IMR-90 (cell line): ENCODE measurements around the gene TMEM184B. TPM values are rescaled to one million over a fixed set of nuclear protein-coding genes. Genes with fewer than 3 reads are reported as not detected.

Experiments used
- ATAC-seq: fragments of 200-7000 bp; cut with Tn5 transposase; 2 replicates; pipeline ENCODE4 v1.9.1; 2020; ENCODE audit warnings: low read depth, mild to moderate bottlenecking, moderate library complexity
- BruUV-seq: library from RNA; stranded (reverse); fragments of 400-500 nt; replicated peaks from 2 replicates; lab custom pipeline; 2021; lab: Mats Ljungman, UMichigan
- CTCF ChIA-PET: fragments of 300-600 bp; formaldehyde crosslinking; extraction: SDS; loops from one replicate; lab custom pipeline; 2021; ENCODE audit warnings: antibody characterized with exemption; lab: Yijun Ruan, JAX
- POLR2A ChIA-PET: fragments of 300-600 bp; sonication (Branson Sonifier 250); formaldehyde crosslinking; loops from one replicate; lab custom pipeline; 2022; ENCODE audit warnings: antibody characterized with exemption; ENCODE audit not compliant: unreplicated experiment; lab: Charles Lee
- DNase-seq: peaks from one replicate; pipeline ENCODE4 v3.0.0; 2013
- H2AFZ ChIP-seq: replicated peaks from 2 replicates; pipeline ENCODE3; 2013; ENCODE audit warnings: low read length, mild to moderate bottlenecking; ENCODE audit not compliant: poor library complexity
- H2AK5ac ChIP-seq: 2 replicates; pipeline ENCODE4 v1.6.1; 2013; ENCODE audit warnings: low read depth, low read length, inconsistent platforms
- H2AK9ac ChIP-seq: replicated peaks from 2 replicates; pipeline ENCODE3; 2013; ENCODE audit warnings: mild to moderate bottlenecking, low read depth, low read length, moderate library complexity; ENCODE audit not compliant: poor library complexity
- H2BK120ac ChIP-seq: 2 replicates; pipeline ENCODE4 v1.6.1; 2013; ENCODE audit warnings: low read depth, low read length, inconsistent platforms
- H2BK15ac ChIP-seq: 3 replicates; pipeline ENCODE4 v1.6.1; 2013; ENCODE audit warnings: low read depth, low read length, inconsistent platforms
- H2BK20ac ChIP-seq: 2 replicates; pipeline ENCODE4 v1.6.1; 2013; ENCODE audit warnings: low read depth, mild to moderate bottlenecking, inconsistent platforms, low read length, moderate library complexity
- H2BK5ac ChIP-seq: 2 replicates; pipeline ENCODE4 v1.6.1; 2013; ENCODE audit warnings: mild to moderate bottlenecking, low read depth, low read length, inconsistent platforms; ENCODE audit not compliant: poor library complexity, severe bottlenecking
- H3K14ac ChIP-seq: replicated peaks from 2 replicates; pipeline ENCODE4 v1.6.1; 2013; ENCODE audit warnings: low read depth, low read length, inconsistent platforms
- H3K18ac ChIP-seq: 2 replicates; pipeline ENCODE4 v1.6.1; 2013; ENCODE audit warnings: low read depth, low read length, control low read depth
- H3K23ac ChIP-seq: 2 replicates; pipeline ENCODE4 v1.6.1; 2013; ENCODE audit warnings: low read depth, low read length, inconsistent platforms
- H3K27ac ChIP-seq: 2 replicates; pipeline ENCODE4 v1.5.1; 2013; ENCODE audit warnings: mild to moderate bottlenecking, control low read depth, low read length; ENCODE audit not compliant: insufficient read depth
- H3K27me3 ChIP-seq: 2 replicates; pipeline ENCODE4 v1.6.1; 2013; ENCODE audit warnings: low read length; ENCODE audit not compliant: control insufficient read depth, insufficient read depth
- H3K36me3 ChIP-seq: 2 replicates; pipeline ENCODE4 v1.6.1; 2013; ENCODE audit warnings: low read length, mixed read lengths; ENCODE audit not compliant: control insufficient read depth, insufficient read depth
- H3K4ac ChIP-seq: 2 replicates; pipeline ENCODE4 v1.6.1; 2013; ENCODE audit warnings: low read depth, low read length, inconsistent platforms
- H3K4me1 ChIP-seq: 2 replicates; pipeline ENCODE4 v1.6.1; 2013; ENCODE audit warnings: low read length, mixed read lengths; ENCODE audit not compliant: control insufficient read depth, insufficient read depth
- H3K4me2 ChIP-seq: 2 replicates; pipeline ENCODE4 v1.6.1; 2013; ENCODE audit warnings: low read depth, mild to moderate bottlenecking, control low read depth, low read length, moderate library complexity
- H3K4me3 ChIP-seq: 2 replicates; pipeline ENCODE4 v1.5.1; 2013; ENCODE audit warnings: low read depth, mild to moderate bottlenecking, control low read depth, low read length, moderate library complexity; ENCODE audit not compliant: insufficient read depth
- H3K56ac ChIP-seq: 2 replicates; pipeline ENCODE4 v1.6.1; 2013; ENCODE audit warnings: low read length, inconsistent platforms; ENCODE audit not compliant: insufficient read depth; ENCODE audit errors: extremely low read depth
- H3K79me1 ChIP-seq, 2 experiments: 2 replicates each; pipeline ENCODE4 v1.6.1; 2013; ENCODE audit warnings: low read length in 2 of 2, inconsistent platforms in 1 of 2, low read depth in 1 of 2
- H3K9ac ChIP-seq: 2 replicates; pipeline ENCODE4 v1.6.1; 2013; ENCODE audit warnings: low read depth, low read length, control low read depth
- H3K9me1 ChIP-seq: 2 replicates; pipeline ENCODE4 v1.6.1; 2013; ENCODE audit warnings: low read length, inconsistent platforms; ENCODE audit not compliant: insufficient read depth
- H3K9me3 ChIP-seq: 2 replicates; pipeline ENCODE4 v1.6.1; 2013; ENCODE audit warnings: low read length; ENCODE audit not compliant: control insufficient read depth, insufficient read depth
- H4K20me1 ChIP-seq: 2 replicates; pipeline ENCODE4 v1.6.1; 2013; ENCODE audit warnings: low read length, inconsistent platforms; ENCODE audit not compliant: insufficient read depth
- H4K5ac ChIP-seq: 2 replicates; pipeline ENCODE4 v1.6.1; 2013; ENCODE audit warnings: mild to moderate bottlenecking, low read depth, low read length, control low read depth
- H4K8ac ChIP-seq, 2 experiments: 2 replicates each; pipeline ENCODE4 v1.6.1; 2013; ENCODE audit warnings: low read depth in 2 of 2, low read length in 2 of 2, control low read depth in 1 of 2, inconsistent platforms in 1 of 2
- H4K91ac ChIP-seq: 2 replicates; pipeline ENCODE4 v1.6.1; 2013; ENCODE audit warnings: low read depth, low read length, inconsistent platforms; ENCODE audit not compliant: insufficient read depth
- MAFK ChIP-seq: IDR thresholded peaks from 2 replicates; pipeline ENCODE4 v1.6.1; 2012; ENCODE audit warnings: low read depth, low read length, improper control_type of control experiment
- SMC3 ChIP-seq: fragments of 150-350 bp; IDR thresholded peaks from 2 replicates; pipeline ENCODE4 v1.6.1; 2016; ENCODE audit warnings: low read depth, mild to moderate bottlenecking, antibody characterized with exemption, low read length, moderate library complexity
- WGBS, 2 experiments: methylation state at CpG; one replicate each; pipeline versions ENCODE4 v1.1.5 to v1.1.7; 2013; ENCODE audit warnings: missing lambda C conversion rate in 2 of 2; ENCODE audit not compliant: insufficient read length in 1 of 2; ENCODE audit errors: extremely low coverage in 2 of 2; 5-methylcytosine and 5-hydroxymethylcytosine counted together
- dilution Hi-C: fragments of 300-500 bp; cut with HindIII; formaldehyde crosslinking; loops from one replicate; pipeline ENCODE4 v1.14.3; 2018; ENCODE audit warnings: low sequenced_read_pairs; ENCODE audit not compliant: unreplicated experiment
- in situ Hi-C: fragments of 300-500 bp; cut with MboI; formaldehyde crosslinking; loops from 3 replicates; pipeline ENCODE4 v1.14.3; 2019; ENCODE audit warnings: low sequenced_read_pairs, inconsistent platforms, mixed read lengths
- intact Hi-C: fragments of 100-400 bp; cut with micrococcal nuclease; formaldehyde crosslinking; loops from 2 replicates; pipeline ENCODE4 v1.10.0; 2022
- polyA plus RNA-seq, 3 experiments: library from polyadenylated mRNA; depleted of rRNA; stranded (reverse); fragments of >200 nt; gene quantifications; 2 replicates each; pipeline ENCODE4 v1.2.3, GENCODE V29; 2012; ENCODE audit warnings: low replicate concordance in 1 of 3
- total RNA-seq: library from RNA; depleted of rRNA; stranded (reverse); fragments of >200 nt; gene quantifications from 2 replicates; pipeline ENCODE4 v1.2.3, GENCODE V29; 2012

The TMEM184B gene
- total and polyA plus RNA-seq, 2 of the 4 experiments (the other 2 are of a cell fraction), result 9.1 to 81.1 TPM

DNA sequence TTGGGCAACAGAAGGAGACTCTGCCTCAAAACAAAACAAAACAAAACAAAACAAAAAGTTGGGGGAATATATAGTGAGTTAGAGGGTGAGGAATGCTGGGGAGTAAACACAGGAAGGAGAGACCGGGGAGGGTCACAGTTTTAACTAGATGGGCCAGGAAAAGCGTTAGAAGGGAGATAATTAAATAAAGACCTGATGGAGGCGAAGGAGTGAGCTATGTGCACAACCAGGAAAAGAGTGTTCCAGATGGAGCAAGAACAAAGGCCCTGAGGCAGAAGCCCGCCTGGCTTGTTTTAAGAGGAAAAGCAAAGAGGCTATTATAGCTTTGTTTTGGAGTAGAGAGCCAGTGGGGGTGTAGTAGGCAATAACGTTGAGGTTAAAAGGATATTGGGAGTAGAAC lies 86.4 kb downstream of the TMEM184B start:
- H3K27me3 ChIP-seq, result no peaks in the 10 kb centered on the region
- in situ Hi-C loops (no loop called here), dilution Hi-C loops (no loop called here), intact Hi-C loops (no loop called here)
- H3K56ac ChIP-seq, result no peak overlapping the region
- DNase-seq (no peak), ATAC-seq (peak; percentile 8; the same call in 1 of the 2 replicates)
- no peak overlapping the region for H3K18ac ChIP-seq
- H2BK15ac ChIP-seq, result no peak overlapping the region
- no peak overlapping the region for H3K27ac ChIP-seq
- no peak overlapping the region for H2AK9ac ChIP-seq
- 0 out of 2 replicates have a peak overlapping the region, but pooled peaks have one; percentile 45 for H2BK120ac ChIP-seq
- peaks cover 4% of the 10 kb centered on the region; the same call in 1 of the 2 replicates for H3K4me1 ChIP-seq
- 48% methylated on average over 4 of the region's 5 CpGs; no CpG with 5 or more reads in 1 of the 2 experiments for WGBS, 2 experiments
- peaks cover under 1 to 1% of the 10 kb centered on the region in 2 experiments; a peak in 3 of 4 replicates for H3K79me1 ChIP-seq
- H4K91ac ChIP-seq, result no peak overlapping the region
- no peak overlapping the region; the same call in 1 of the 2 replicates for H3K4me2 ChIP-seq
- no peak overlapping the region for H3K23ac ChIP-seq
- H4K5ac ChIP-seq, result 0 out of 2 replicates have a peak overlapping the region, but pooled peaks have one; percentile 20
- no peak overlapping the region; the same call in 1 of the 2 replicates for H3K4ac ChIP-seq
- H3K9ac ChIP-seq, result no peak overlapping the region
- no peaks in the 10 kb centered on the region for H3K36me3 ChIP-seq
- POLR2A ChIA-PET, result no interaction called here
- no peak overlapping the region; the same call in 1 of the 2 replicates for H2AK5ac ChIP-seq
- 0 out of 4 replicates have a peak overlapping the region, but pooled peaks of 1 of the 2 experiments have one; percentile 35 for H4K8ac ChIP-seq
- TF ChIP-seq MAFK, result no peak
- no peak for TF ChIP-seq SMC3
- peak overlapping the region; percentile 66 for H2AFZ ChIP-seq
- H3K14ac ChIP-seq, result no peak overlapping the region
- no peak overlapping the region; the same call in 1 of the 2 replicates for H2BK20ac ChIP-seq
- no peaks in the 10 kb centered on the region for H3K9me3 ChIP-seq
- no peaks in the 10 kb centered on the region for H4K20me1 ChIP-seq
- no peak overlapping the region for H3K4me3 ChIP-seq
- H2BK5ac ChIP-seq, result no peak overlapping the region
- CTCF ChIA-PET, result interaction anchor here (0.8 kb wide), 1 partner anchor 72 kb away, joined by 3 read pairs; no protein-coding TSS in a partner anchor
- H3K9me1 ChIP-seq, result peaks cover 4% of the 10 kb centered on the region
- BruUV-seq, result no TSS peak
